ENCODE measurements around the gene APPBP2. TPM values are rescaled to one million over a fixed set of nuclear protein-coding genes. Genes with fewer than 3 reads are reported as not detected.
"Not testable (repeated sequence)": the region's sequence is repeated elsewhere in the genome, so short reads cannot be mapped to it uniquely, and the experiment has no call there.

Gene APPBP2
- total RNA-seq, 1 experiment from 2014 or later, result 44.9 TPM

- TF ChIP-seq EZH2 (IDR thresholded peaks at IDR 0.05; ENCODE audit: borderline replicate concordance, low read depth, low read length, poor library complexity, severe bottlenecking) (no peak), CTCF (conservative IDR thresholded peaks at IDR 0.05; ENCODE audit: low read depth, low read length) (no peak)
- DNase-seq (ENCODE audit: low spot score), result no peak
- POLR2A ChIA-PET (ENCODE audit: low non-redundant PET), result no interaction called here
- BruUV-seq (replicated peaks), result no TSS peak
- H3K27me3 ChIP-seq (replicated peaks; ENCODE audit: insufficient read depth, low read depth, low read length, poor library complexity), result no peaks in the 10 kb centered on the region
- H3K4me1 ChIP-seq (ENCODE audit: insufficient read depth, low read length, poor library complexity, severe bottlenecking), result peaks cover 6% of the 10 kb centered on the region
- H3K27ac ChIP-seq (ENCODE audit: low read depth, low read length, poor library complexity, severe bottlenecking), result peak overlapping the region; percentile 99
- H3K9me3 ChIP-seq (ENCODE audit: low read depth, low read length, poor library complexity, severe bottlenecking), result no peaks in the 10 kb centered on the region
- CTCF ChIA-PET, result no interaction called here
- H3K4me3 ChIP-seq (ENCODE audit: low read depth, low read length, poor library complexity, severe bottlenecking), result peak overlapping the region; percentile 91
- H3K36me3 ChIP-seq (ENCODE audit: insufficient read depth, low read length, poor library complexity, severe bottlenecking), result no peaks in the 10 kb centered on the region
- intact Hi-C loops (cut with micrococcal nuclease; ENCODE audit: unreplicated experiment), result no loop called here
Measured at GRCh38 chr17:60523822-60524221, 2.2 kb downstream of the APPBP2 start.

- intact Hi-C loops (cut with micrococcal nuclease; ENCODE audit: unreplicated experiment), result no loop called here
- ChIA-PET CTCF (no interaction called here), POLR2A (ENCODE audit: low non-redundant PET) (no interaction called here)
- no TSS peak for BruUV-seq (replicated peaks)
- Histone ChIP-seq H3K27ac (ENCODE audit: low read depth, low read length, poor library complexity, severe bottlenecking) (no peak overlapping the region), H3K36me3 (ENCODE audit: insufficient read depth, low read length, poor library complexity, severe bottlenecking) (no peaks in the 10 kb centered on the region), H3K27me3 (replicated peaks; ENCODE audit: insufficient read depth, low read depth, low read length, poor library complexity) (no peaks in the 10 kb centered on the region), H3K4me1 (ENCODE audit: insufficient read depth, low read length, poor library complexity, severe bottlenecking) (peaks cover 6% of the 10 kb centered on the region), H3K4me3 (ENCODE audit: low read depth, low read length, poor library complexity, severe bottlenecking) (no peak overlapping the region), H3K9me3 (ENCODE audit: low read depth, low read length, poor library complexity, severe bottlenecking) (no peaks in the 10 kb centered on the region)
- no peak for TF ChIP-seq CTCF (conservative IDR thresholded peaks at IDR 0.05; ENCODE audit: low read depth, low read length)
- TF ChIP-seq EZH2 (IDR thresholded peaks at IDR 0.05; ENCODE audit: borderline replicate concordance, low read depth, low read length, poor library complexity, severe bottlenecking), result no peak
- DNase-seq (ENCODE audit: low spot score), result no peak
Measured at GRCh38 chr17:60522889-60523626, 3.0 kb downstream of the APPBP2 start.

GRCh38 chr17:60519795-60520194, 6.2 kb downstream of the APPBP2 start:
- ChIA-PET POLR2A (ENCODE audit: low non-redundant PET) (no interaction called here), CTCF (no interaction called here)
- Histone ChIP-seq H3K9me3 (ENCODE audit: low read depth, low read length, poor library complexity, severe bottlenecking) (no peaks in the 10 kb centered on the region), H3K36me3 (ENCODE audit: insufficient read depth, low read length, poor library complexity, severe bottlenecking) (no peaks in the 10 kb centered on the region), H3K27ac (ENCODE audit: low read depth, low read length, poor library complexity, severe bottlenecking) (no peak overlapping the region), H3K4me1 (ENCODE audit: insufficient read depth, low read length, poor library complexity, severe bottlenecking) (peaks cover 6% of the 10 kb centered on the region), H3K27me3 (replicated peaks; ENCODE audit: insufficient read depth, low read depth, low read length, poor library complexity) (no peaks in the 10 kb centered on the region), H3K4me3 (ENCODE audit: low read depth, low read length, poor library complexity, severe bottlenecking) (no peak overlapping the region)
- BruUV-seq (replicated peaks), result no TSS peak
- no peak for DNase-seq (ENCODE audit: low spot score)
- intact Hi-C loops (cut with micrococcal nuclease; ENCODE audit: unreplicated experiment), result no loop called here
- TF ChIP-seq CTCF (conservative IDR thresholded peaks at IDR 0.05; ENCODE audit: low read depth, low read length) (no peak), EZH2 (IDR thresholded peaks at IDR 0.05; ENCODE audit: borderline replicate concordance, low read depth, low read length, poor library complexity, severe bottlenecking) (no peak)

- DNase-seq (ENCODE audit: low spot score); H3K4me1 ChIP-seq (ENCODE audit: insufficient read depth, low read length, poor library complexity, severe bottlenecking); intact Hi-C loops (cut with micrococcal nuclease; ENCODE audit: unreplicated experiment); H3K27me3 ChIP-seq (replicated peaks; ENCODE audit: insufficient read depth, low read depth, low read length, poor library complexity); POLR2A ChIA-PET (ENCODE audit: low non-redundant PET); CTCF ChIA-PET; H3K27ac ChIP-seq (ENCODE audit: low read depth, low read length, poor library complexity, severe bottlenecking); H3K9me3 ChIP-seq (ENCODE audit: low read depth, low read length, poor library complexity, severe bottlenecking); H3K4me3 ChIP-seq (ENCODE audit: low read depth, low read length, poor library complexity, severe bottlenecking); BruUV-seq (replicated peaks): not testable (repeated sequence)
- peaks cover 12% of the 10 kb centered on the region for H3K36me3 ChIP-seq (ENCODE audit: insufficient read depth, low read length, poor library complexity, severe bottlenecking)
Measured at GRCh38 chr17:60515683-60516082, 10.4 kb downstream of the APPBP2 start.

- BruUV-seq (replicated peaks); H3K4me1 ChIP-seq (ENCODE audit: insufficient read depth, low read length, poor library complexity, severe bottlenecking); intact Hi-C loops (cut with micrococcal nuclease; ENCODE audit: unreplicated experiment); H3K4me3 ChIP-seq (ENCODE audit: low read depth, low read length, poor library complexity, severe bottlenecking); DNase-seq (ENCODE audit: low spot score); CTCF ChIA-PET; H3K27me3 ChIP-seq (replicated peaks; ENCODE audit: insufficient read depth, low read depth, low read length, poor library complexity); H3K27ac ChIP-seq (ENCODE audit: low read depth, low read length, poor library complexity, severe bottlenecking); POLR2A ChIA-PET (ENCODE audit: low non-redundant PET); H3K9me3 ChIP-seq (ENCODE audit: low read depth, low read length, poor library complexity, severe bottlenecking): not testable (repeated sequence)
- H3K36me3 ChIP-seq (ENCODE audit: insufficient read depth, low read length, poor library complexity, severe bottlenecking), result peaks cover 12% of the 10 kb centered on the region
Measured at GRCh38 chr17:60515199-60515598, 10.8 kb downstream of the APPBP2 start.
